GM18508 (cell line): ENCODE results near the gene TRAPPC3L.
A peak's percentile ranks its signal among the peaks of the same experiment; 100 is the strongest.
"Not testable (repeated sequence)": the region's sequence is repeated elsewhere in the genome, so short reads cannot be mapped to it uniquely, and the experiment has no call there.

Experiments
- ATAC-seq: cut with Tn5 transposase; IDR thresholded peaks from one replicate; pipeline ENCODE4 v1.9.1; 2021; ENCODE audit warnings: moderate number of reproducible peaks; ENCODE audit not compliant: insufficient read depth, unreplicated experiment

The TRAPPC3L gene

GRCh38 chr6:116515141-116515540 lies 30.3 kb downstream of the TRAPPC3L start:
- ATAC-seq, result no peak

- no peak for ATAC-seq
These were observed 31.4 kb downstream of the TRAPPC3L start for GRCh38 chr6:116514111-116514510.

- ATAC-seq, result no peak
These were observed 32.1 kb downstream of the TRAPPC3L start for GRCh38 chr6:116513224-116513875.

- no peak for ATAC-seq
These were observed 32.8 kb downstream of the TRAPPC3L start for GRCh38 chr6:116512734-116513133.

- ATAC-seq, result no peak
These were observed 33.3 kb downstream of the TRAPPC3L start for GRCh38 chr6:116512111-116512559.

- no peak for ATAC-seq
These were observed 33.9 kb downstream of the TRAPPC3L start, which contains the start of gene CALHM5 for GRCh38 chr6:116511424-116512110. CALHM5 (plus strand) TSS chr6:116511639; CDS start chr6:116511697, 58 bp downstream.

GRCh38 chr6:116508527-116508926 lies 37.0 kb downstream of the TRAPPC3L start:
- no peak for ATAC-seq

GRCh38 chr6:116507324-116507723 lies 38.2 kb downstream of the TRAPPC3L start:
- no peak for ATAC-seq

- ATAC-seq, result no peak
These were observed 44.5 kb downstream of the TRAPPC3L start for GRCh38 chr6:116500969-116501433.

GRCh38 chr6:116497113-116497676 lies 48.3 kb downstream of the TRAPPC3L start:
- no peak for ATAC-seq

- not testable (repeated sequence) for ATAC-seq
These were observed 50.3 kb downstream of the TRAPPC3L start for GRCh38 chr6:116495161-116495560.

GRCh38 chr6:116492331-116493067 lies 53.0 kb downstream of the TRAPPC3L start:
- no peak for ATAC-seq

- ATAC-seq, result no peak
These were observed 53.7 kb downstream of the TRAPPC3L start for GRCh38 chr6:116491610-116492330.

- ATAC-seq, result no peak
These were observed 59.8 kb downstream of the TRAPPC3L start for GRCh38 chr6:116485559-116486184.

- no peak for ATAC-seq
These were observed 61.9 kb downstream of the TRAPPC3L start for GRCh38 chr6:116483616-116484015.

- ATAC-seq, result no peak
These were observed 62.7 kb downstream of the TRAPPC3L start for GRCh38 chr6:116482780-116483179.

- ATAC-seq, result peak; percentile 99
These were observed 69.3 kb downstream of the TRAPPC3L start for GRCh38 chr6:116476002-116476678.

GRCh38 chr6:116475141-116475540 lies 70.3 kb downstream of the TRAPPC3L start:
- ATAC-seq, result no peak

- no peak for ATAC-seq
These were observed 72.8 kb downstream of the TRAPPC3L start for GRCh38 chr6:116472706-116473105.
